Cerebellar nuclear complex (tissue), 1 donor: ENCODE measurements around the gene DNAH2.
"Not testable (repeated sequence)": the region's sequence is repeated elsewhere in the genome, so short reads cannot be mapped to it uniquely, and the experiment has no call there.

Experiments used
- DNase-seq, 2 experiments: peaks; one replicate each; lab custom pipeline; 2025; lab: John Stamatoyannopoulos, UW

Gene DNAH2

DNA sequence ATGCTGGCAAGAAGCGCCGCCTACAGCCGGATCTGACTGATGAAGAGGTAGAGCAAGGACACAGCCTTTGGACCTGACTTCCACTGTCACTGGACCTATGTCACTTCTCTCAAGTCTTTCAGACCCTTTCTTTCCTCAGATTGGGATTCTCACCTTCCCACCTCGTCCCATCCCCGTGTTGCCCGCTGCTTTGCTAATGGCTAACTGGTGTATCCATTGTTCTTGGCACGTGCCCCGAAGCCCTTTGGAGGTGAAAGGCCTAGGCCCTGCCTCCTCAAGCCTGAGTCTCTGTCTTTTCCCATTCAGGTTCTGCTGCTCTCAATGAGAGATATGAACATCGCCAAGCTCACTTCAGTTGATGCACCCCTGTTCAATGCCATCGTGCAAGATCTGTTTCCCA lies 63.2 kb downstream of the DNAH2 start:
- no peak for DNase-seq

- no peak for DNase-seq
Observed at GRCh38 chr17:7781429-7781828, 63.9 kb downstream of the DNAH2 start.

DNA sequence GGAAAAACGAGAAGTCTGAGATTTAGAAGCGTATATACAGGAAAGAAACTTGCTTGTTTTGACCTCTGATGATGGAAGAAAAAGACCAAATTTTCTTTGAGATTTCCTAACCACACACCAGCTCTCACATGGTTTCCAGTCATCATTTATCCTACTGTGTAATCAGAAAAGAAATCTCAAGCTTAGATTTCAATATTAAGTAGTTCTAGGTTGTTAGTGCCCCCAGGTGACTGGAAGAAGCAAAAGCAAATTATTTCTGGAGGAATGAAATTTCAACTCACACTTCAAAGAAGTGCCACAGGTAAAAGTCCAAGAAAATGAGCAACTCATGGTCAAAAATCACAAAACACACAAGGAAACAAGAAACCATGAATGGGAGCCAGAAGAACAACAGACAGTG lies 64.7 kb downstream of the DNAH2 start:
- DNase-seq = no peak

DNA sequence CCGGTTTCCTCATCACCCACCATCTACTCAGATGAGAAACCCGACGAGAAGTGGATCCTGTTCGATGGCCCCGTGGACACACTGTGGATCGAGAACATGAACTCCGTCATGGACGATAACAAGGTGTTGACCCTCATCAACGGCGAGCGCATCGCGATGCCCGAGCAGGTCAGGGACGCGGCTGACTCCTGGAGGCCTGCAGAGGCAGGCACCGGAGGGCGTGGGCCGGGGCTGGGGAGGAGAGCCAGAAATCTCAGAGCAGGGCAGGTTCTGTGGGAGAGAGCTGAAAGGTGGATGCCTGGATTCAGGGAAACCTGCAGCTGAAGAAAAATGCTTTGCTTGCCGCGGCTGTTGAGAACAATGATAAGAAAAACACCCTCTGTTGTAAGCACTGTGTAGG lies 69.3 kb downstream of the DNAH2 start:
- no peak for DNase-seq

DNA sequence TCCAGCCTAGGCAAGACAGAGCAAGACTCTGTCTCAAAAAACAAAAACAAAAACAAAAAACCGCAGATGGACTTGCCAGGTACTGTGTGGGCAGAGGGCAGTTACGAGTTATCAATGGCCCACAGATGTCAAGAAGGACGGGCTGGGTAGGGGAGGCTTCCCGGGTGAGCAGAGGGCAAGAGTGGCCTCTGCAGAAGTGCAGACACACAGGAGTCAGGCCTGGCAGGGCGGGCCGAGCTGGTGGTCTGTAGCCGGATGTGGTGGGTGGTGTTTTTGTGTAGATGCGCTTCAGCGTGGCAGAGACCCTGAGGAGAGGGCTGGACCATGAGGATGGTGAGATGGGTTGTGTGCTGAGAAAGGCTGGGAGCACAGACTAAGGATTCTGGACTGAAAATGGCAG lies 71.6 kb downstream of the DNAH2 start:
- DNase-seq = no peak

DNA sequence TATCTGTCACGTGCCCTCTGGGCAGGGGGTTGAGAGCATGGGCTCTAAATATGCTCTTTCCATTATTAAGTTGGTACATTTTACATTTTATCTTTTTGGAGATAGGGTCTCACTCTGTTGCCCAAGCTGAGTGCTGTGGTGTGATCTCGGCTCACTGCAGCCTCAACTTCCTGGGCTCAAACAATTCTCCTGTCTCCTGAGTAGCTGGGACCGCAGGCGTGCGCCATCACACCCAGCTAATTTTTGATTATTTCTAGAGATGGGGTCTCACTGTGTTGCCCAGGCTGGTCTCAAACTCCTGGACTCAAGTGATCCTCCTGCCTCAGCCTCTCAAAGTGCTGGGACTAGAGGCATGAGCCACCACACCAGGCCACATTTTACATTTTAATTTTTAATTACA lies 72.6 kb downstream of the DNAH2 start:
- no peak for DNase-seq

DNA sequence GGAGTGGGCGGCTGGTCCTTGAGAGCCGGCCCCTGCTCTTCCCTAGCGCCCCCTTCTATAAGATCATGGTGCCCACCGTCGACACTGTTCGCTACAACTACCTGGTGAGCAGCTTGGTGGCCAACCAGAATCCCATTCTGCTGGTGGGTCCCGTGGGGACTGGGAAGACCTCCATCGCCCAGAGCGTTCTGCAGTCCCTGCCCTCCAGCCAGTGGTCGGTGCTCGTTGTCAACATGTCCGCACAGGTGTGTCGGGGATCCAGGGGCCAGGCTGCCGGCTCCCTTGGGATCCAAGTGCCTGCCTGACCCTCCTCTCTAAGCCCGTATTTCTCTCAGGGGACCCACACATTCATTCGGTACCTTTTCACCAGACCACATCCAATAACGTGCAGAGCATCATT lies 75.1 kb downstream of the DNAH2 start:
- DNase-seq = no peak

GRCh38 chr17:7794075-7794663 lies 76.6 kb downstream of the DNAH2 start:
- no peak for DNase-seq

DNA sequence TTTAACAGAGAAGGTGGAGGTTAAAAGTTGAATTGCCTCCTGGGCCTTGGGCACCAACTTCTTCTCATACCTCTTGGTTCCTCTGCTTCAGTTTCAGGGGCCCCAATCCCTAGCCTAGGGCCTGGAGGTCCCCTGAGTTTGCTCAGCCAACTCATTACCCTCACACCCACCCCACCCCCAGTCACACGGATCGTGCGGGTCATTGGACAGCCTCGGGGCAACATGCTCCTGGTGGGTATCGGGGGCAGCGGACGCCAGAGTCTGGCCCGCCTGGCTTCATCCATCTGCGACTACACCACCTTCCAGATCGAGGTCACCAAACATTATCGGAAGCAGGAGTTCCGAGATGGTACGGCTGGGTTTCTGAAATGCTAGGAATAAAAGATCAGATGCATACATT lies 80.4 kb downstream of the DNAH2 start:
- no peak for DNase-seq

DNA sequence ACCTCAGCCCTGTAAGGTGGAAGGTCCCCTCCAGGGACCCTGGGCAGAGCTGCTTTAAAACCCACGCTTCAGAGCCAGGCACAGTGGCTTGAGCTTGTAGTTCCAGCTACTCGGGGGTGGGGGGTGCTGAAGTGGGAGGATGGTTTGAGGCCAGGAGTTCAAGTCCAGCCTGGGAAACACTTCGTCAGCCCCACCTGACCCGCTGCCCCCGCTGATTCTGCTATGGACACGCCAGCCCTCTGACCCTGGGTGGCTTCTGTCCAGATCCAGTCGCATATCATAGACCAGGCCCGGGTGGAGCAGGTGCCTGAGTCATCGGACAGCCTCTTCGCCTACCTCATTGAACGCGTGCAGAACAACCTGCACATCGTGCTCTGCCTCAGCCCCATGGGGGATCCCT lies 81.3 kb downstream of the DNAH2 start:
- no peak for DNase-seq

- DNase-seq = no peak
Observed at GRCh38 chr17:7803981-7804380, 86.4 kb downstream of the DNAH2 start.

GRCh38 chr17:7806587-7806986 lies 89.0 kb downstream of the DNAH2 start:
- DNase-seq = no peak

GRCh38 chr17:7807206-7807605 lies 89.7 kb downstream of the DNAH2 start:
- DNase-seq = no peak

- DNase-seq = no peak
Observed at GRCh38 chr17:7809086-7809790, 91.7 kb downstream of the DNAH2 start.

GRCh38 chr17:7809791-7810343 lies 92.3 kb downstream of the DNAH2 start:
- DNase-seq = not testable (repeated sequence)

- DNase-seq = no peak
Observed at GRCh38 chr17:7811251-7811650, 93.7 kb downstream of the DNAH2 start.

GRCh38 chr17:7814969-7815368 lies 97.4 kb downstream of the DNAH2 start:
- DNase-seq = no peak

GRCh38 chr17:7816926-7817642 lies 99.5 kb downstream of the DNAH2 start:
- no peak for DNase-seq

GRCh38 chr17:7817643-7817964 lies 100.1 kb downstream of the DNAH2 start:
- DNase-seq = no peak

DNA sequence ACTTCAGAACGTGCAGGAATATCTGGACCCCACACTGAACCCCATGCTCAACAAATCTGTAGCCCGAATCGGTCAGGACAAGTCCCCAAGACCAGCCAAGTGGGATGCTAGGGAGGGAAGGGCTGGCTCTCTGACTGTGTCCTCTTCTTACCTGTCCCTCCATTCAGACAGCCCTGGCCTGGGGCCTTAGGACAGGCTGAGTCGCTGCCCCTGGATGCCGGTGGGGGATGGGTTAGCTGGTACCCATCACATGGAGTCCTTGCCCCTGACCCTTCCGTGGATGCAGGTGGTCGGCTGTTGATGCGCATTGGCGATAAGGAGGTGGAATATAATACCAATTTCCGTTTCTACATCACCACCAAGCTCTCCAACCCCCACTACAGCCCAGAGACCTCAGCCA lies 100.5 kb downstream of the DNAH2 start:
- DNase-seq = no peak

- DNase-seq = no peak
Observed at GRCh38 chr17:7818746-7819645, 101.5 kb downstream of the DNAH2 start.

DNA sequence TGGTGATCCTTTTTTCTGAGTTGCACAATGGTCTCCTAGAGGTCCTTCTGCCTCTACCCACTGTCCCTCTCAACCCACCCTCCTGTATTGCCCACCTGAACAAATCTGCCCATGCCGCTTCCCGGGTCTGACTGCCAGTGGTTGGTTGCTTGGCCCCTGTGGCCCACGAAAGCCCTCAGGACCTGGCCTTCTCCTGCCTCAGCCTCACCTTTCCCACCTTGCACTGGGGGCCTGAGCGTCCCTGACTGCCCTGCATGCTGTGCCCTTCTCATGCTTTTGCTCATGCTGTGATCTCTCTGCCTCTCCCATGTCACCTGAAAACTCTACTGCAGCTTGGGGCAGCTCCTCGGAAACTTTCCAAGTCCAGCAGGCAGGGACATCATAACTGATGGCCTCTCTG lies 102.7 kb downstream of the DNAH2 start:
- no peak for DNase-seq
